ENCODE measurements around the gene THNSL1.

Gene THNSL1

DNA sequence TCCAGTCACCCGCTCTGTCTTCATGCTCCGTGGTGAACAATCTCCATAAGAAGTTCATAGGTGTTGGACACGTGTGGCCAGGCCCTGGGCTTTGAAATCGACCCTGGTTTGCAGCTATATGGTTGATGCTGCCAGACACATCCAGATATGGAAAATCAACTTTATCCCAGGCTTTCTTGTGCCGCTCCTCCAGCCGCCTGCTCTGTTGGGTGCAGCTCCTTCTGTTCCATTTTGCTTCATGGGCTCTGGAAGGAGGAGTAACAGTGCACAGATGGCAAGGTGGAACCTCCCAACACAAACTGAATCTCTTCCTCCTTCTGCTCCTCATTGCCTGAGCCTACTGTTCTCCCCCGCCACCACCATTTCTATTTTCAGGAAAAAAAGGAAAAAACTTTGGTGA, 44.7 kb downstream of the THNSL1 start:
- no peak for DNase-seq (ENCODE audit: low read depth)

DNA sequence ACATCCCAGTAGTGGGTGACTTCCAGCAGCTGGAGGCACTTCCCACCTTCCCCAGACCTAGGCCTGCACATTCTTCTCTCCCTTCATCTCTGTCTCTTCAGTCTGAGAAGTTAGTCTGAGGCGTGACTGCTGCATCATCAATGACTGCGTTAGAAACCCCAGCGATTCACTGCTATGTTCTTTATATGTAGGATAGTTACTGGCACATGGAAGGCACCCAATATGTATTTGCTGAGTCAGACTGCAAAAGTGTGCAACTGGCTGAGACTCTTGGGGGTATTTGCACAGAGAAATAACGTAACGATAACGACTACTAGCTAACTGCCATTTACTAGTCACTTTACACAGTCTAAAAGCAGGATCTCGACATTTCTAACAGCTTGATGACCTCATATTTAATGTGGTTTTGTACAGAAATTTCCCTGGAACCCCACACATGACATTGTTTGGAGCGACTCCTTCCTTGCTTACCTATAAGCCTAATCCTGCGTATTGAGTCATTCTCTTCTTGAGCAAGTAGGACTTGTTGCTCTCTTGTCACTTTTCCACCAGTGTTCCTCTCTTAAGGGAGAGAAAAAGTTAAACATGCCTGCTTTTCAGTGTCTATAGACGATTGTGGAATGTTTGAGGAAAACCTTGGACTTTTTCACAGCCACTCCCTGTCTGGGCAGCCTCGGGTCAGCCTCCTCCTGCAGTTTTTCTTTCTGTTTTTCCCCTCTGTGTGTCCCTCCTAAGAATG, 45.5 kb downstream of the THNSL1 start:
- DNase-seq (ENCODE audit: low read depth): no peak

DNA sequence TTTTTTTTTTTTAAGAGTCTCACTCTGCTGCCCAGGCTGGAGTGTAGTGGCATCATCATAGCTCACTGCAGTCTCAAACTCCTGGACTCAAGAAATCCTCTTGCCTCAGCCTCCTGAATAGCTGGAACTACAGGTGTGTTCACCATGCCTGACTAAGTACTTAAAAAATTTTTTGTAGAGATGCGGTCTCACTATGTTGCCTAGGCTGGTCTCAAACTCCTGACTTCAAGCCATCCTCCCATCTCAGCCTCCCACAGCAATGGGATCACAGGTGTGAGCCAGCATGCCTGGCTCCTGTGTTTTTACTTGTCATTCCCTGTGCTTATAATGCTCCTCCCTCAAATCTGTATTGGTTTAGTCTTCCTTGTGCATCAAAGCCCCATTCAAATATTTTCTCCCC, 46.7 kb downstream of the THNSL1 start:
- DNase-seq (ENCODE audit: low read depth): no peak

GRCh38 chr10:25063644-25064043, 47.2 kb downstream of the THNSL1 start:
- DNase-seq (ENCODE audit: low read depth): no peak

GRCh38 chr10:25064401-25064800, 48.0 kb downstream of the THNSL1 start:
- DNase-seq (ENCODE audit: low read depth): no peak

- DNase-seq (ENCODE audit: low read depth): no peak
Measured at GRCh38 chr10:25065761-25066476, 49.5 kb downstream of the THNSL1 start.

DNA sequence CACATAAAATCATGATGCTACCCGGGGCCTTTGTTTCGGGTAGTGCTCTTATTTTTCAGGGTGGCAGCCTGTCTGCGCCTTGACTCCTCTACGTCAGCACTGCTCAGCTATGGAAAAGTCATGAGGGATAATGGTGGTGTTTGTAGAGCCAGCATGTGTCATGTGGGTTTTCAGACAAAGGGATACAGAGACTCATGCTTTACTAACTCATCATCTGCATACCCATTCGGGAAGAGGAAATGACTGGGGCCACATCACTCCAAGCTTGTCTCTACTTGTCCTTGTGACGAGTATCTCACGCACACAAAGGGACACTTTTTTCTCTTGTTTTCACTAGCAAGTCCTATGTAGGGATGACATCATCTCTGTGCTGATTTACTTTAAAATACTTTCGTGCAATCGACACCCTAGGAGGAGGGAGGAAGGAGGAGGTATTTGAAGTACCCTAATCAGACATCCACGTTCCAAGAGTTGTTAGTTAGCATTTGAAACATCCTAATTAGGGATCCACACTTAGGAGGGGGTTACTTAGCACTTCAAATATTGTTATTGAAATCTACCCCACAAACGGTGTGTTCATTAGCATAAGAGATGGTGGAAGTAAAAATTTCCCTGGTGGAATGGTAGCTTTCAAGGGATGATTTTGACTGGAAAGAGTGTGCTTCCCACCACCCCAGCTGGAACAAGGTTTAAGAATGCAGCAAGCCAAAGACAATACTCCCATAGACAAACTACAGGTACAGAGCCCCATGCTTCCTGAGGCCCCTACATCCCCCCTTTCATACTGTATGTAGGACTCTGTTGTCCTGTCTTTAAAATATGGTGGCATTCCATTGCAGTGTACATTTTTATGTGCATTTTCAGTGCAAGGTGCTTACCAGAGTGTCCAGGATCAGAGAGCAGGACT, 52.0 kb downstream of the THNSL1 start:
- no peak for DNase-seq (ENCODE audit: low read depth)

- no peak for DNase-seq (ENCODE audit: low read depth)
Measured at GRCh38 chr10:25071227-25071626, 54.8 kb downstream of the THNSL1 start.

- no peak for DNase-seq (ENCODE audit: low read depth)
Measured at GRCh38 chr10:25072786-25073185, 56.4 kb downstream of the THNSL1 start.

- no peak for DNase-seq (ENCODE audit: low read depth)
Measured at GRCh38 chr10:25075825-25076224, 59.4 kb downstream of the THNSL1 start.
